IPS DF 19.7 (cell line): Measurements from ENCODE around the gene NNT.

ENCODE experiments used
- DNase-seq: peaks from one replicate; pipeline ENCODE4 v3.0.0-alpha.2; 2013; ENCODE audit warnings: low read depth, low spot score

Gene NNT

GRCh38 chr5:43623048-43623680 is 20.2 kb downstream of the NNT start:
- no peak for DNase-seq

GRCh38 chr5:43627028-43627427 is 24.0 kb downstream of the NNT start:
- DNase-seq, result no peak

- peak; percentile 64 for DNase-seq
Observed at GRCh38 chr5:43631182-43631910, 28.4 kb downstream of the NNT start.

- no peak for DNase-seq
Observed at GRCh38 chr5:43634621-43635020, 31.6 kb downstream of the NNT start.

- DNase-seq, result no peak
Observed at GRCh38 chr5:43635374-43635773, 32.4 kb downstream of the NNT start.

GRCh38 chr5:43636076-43636475 is 33.1 kb downstream of the NNT start:
- DNase-seq, result no peak

GRCh38 chr5:43637416-43637815 is 34.4 kb downstream of the NNT start:
- no peak for DNase-seq

- DNase-seq, result no peak
Observed at GRCh38 chr5:43638107-43638506, 35.1 kb downstream of the NNT start.

GRCh38 chr5:43638546-43638945 is 35.6 kb downstream of the NNT start:
- no peak for DNase-seq

GRCh38 chr5:43639566-43639965 is 36.6 kb downstream of the NNT start:
- DNase-seq, result no peak

- DNase-seq, result no peak
Observed at GRCh38 chr5:43642428-43642827, 39.4 kb downstream of the NNT start.

GRCh38 chr5:43643327-43643726 is 40.3 kb downstream of the NNT start:
- no peak for DNase-seq

- DNase-seq, result no peak
Observed at GRCh38 chr5:43643750-43644149, 40.8 kb downstream of the NNT start.

- DNase-seq, result no peak
Observed at GRCh38 chr5:43646992-43647391, 44.0 kb downstream of the NNT start.

GRCh38 chr5:43647789-43648188 is 44.8 kb downstream of the NNT start:
- DNase-seq, result no peak

- no peak for DNase-seq
Observed at GRCh38 chr5:43648499-43649124, 45.6 kb downstream of the NNT start.

GRCh38 chr5:43649256-43649655 is 46.3 kb downstream of the NNT start:
- DNase-seq, result no peak

GRCh38 chr5:43652537-43653302 is 49.7 kb downstream of the NNT start:
- DNase-seq, result no peak

GRCh38 chr5:43658509-43658908 is 55.5 kb downstream of the NNT start:
- DNase-seq, result no peak

- no peak for DNase-seq
Observed at GRCh38 chr5:43659075-43659474, 56.1 kb downstream of the NNT start.

GRCh38 chr5:43661102-43661501 is 58.1 kb downstream of the NNT start:
- no peak for DNase-seq

GRCh38 chr5:43663916-43664315 is 60.9 kb downstream of the NNT start:
- no peak for DNase-seq
